HG02943 (cell line): ENCODE measurements around the gene F12.
"Not testable (repeated sequence)": the region's sequence is repeated elsewhere in the genome, so short reads cannot be mapped to it uniquely, and the experiment has no call there.

Experiments used
- ATAC-seq: cut with Tn5 transposase; IDR thresholded peaks from one replicate; pipeline ENCODE4 v1.9.1; 2021; ENCODE audit warnings: mild to moderate bottlenecking, low read depth, moderate library complexity; ENCODE audit not compliant: unreplicated experiment

F12 gene

GRCh38 chr5:177390363-177391300 is 18.7 kb downstream of the F12 start:
- ATAC-seq: no peak

GRCh38 chr5:177389241-177390169 is 19.9 kb downstream of the F12 start:
- no peak for ATAC-seq

- ATAC-seq: no peak
These were observed 20.8 kb downstream of the F12 start for GRCh38 chr5:177388521-177389052.

- ATAC-seq: no peak
These were observed 22.0 kb downstream of the F12 start for GRCh38 chr5:177387405-177387804.

- ATAC-seq: no peak
These were observed 22.8 kb downstream of the F12 start for GRCh38 chr5:177386542-177386941.

GRCh38 chr5:177385720-177386119 is 23.6 kb downstream of the F12 start:
- ATAC-seq: no peak

GRCh38 chr5:177384134-177384533 is 25.2 kb downstream of the F12 start, which contains the start of gene SLC34A1:
Gene SLC34A1 (plus strand): TSS chr5:177384434. CDS start chr5:177385742, 1,308 bp downstream.
- ATAC-seq: no peak

GRCh38 chr5:177383181-177383580 is 26.2 kb downstream of the F12 start:
- ATAC-seq: no peak

GRCh38 chr5:177382423-177383029 is 26.8 kb downstream of the F12 start:
- no peak for ATAC-seq

- no peak for ATAC-seq
These were observed 28.6 kb downstream of the F12 start for GRCh38 chr5:177380805-177381126.

GRCh38 chr5:177378884-177379883 is 30.2 kb downstream of the F12 start:
- ATAC-seq: peak; percentile 65

GRCh38 chr5:177377851-177378776 is 31.2 kb downstream of the F12 start:
- ATAC-seq: no peak

GRCh38 chr5:177376107-177376506 is 33.3 kb downstream of the F12 start:
- no peak for ATAC-seq

GRCh38 chr5:177375516-177375915 is 33.8 kb downstream of the F12 start:
- not testable (repeated sequence) for ATAC-seq

GRCh38 chr5:177374211-177374610 is 35.2 kb downstream of the F12 start:
- no peak for ATAC-seq

- ATAC-seq: no peak
These were observed 35.6 kb downstream of the F12 start for GRCh38 chr5:177373806-177374205.

- no peak for ATAC-seq
These were observed 36.5 kb downstream of the F12 start for GRCh38 chr5:177372910-177373309.
